Measurements from ENCODE around the gene MYH11.

MYH11 gene

DNA sequence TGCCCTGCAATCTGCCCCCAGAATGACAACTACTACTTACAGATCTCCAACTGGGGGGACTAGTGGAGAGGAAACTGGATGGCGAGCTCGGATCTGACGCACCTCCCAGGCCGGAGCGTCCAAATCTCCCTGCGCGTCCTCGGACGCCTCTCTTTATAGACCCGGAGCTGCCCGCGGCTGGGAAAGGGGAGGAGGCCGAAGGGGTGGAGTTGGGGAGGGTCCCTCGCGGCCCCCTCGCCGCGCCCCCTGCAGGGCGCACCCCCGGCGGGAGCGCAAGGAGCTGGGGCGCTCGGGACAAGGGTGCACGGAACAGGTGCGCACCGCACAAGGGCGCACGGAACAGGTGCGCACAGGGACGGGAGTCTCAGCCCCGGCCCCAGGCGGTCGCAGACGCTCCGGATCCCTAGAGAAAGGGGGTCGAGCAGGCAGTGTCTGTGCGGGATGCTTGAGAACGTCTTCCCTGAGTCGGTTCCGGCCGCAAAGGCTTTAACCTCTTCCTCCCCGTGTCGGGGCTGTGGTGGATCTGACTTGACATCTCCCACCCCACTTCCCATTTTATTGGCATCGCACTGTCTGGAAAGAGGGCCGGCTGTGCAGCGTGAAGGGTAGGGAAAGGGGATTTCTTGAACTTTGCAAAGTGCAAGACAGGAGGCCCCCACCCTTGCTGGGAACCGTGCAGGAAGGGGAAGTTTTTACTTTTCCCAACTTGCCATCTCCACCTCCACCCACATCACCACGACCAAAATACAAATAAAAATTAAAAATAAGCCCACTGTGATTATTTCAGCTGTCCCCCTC lies at the start of gene MYH11:
MYH11 (minus strand) TSS at position 128 of the 798 bp plus-strand sequence. CDS start 18,776 bp downstream, outside the sequence.
- TF ChIP-seq, protein P1, sequence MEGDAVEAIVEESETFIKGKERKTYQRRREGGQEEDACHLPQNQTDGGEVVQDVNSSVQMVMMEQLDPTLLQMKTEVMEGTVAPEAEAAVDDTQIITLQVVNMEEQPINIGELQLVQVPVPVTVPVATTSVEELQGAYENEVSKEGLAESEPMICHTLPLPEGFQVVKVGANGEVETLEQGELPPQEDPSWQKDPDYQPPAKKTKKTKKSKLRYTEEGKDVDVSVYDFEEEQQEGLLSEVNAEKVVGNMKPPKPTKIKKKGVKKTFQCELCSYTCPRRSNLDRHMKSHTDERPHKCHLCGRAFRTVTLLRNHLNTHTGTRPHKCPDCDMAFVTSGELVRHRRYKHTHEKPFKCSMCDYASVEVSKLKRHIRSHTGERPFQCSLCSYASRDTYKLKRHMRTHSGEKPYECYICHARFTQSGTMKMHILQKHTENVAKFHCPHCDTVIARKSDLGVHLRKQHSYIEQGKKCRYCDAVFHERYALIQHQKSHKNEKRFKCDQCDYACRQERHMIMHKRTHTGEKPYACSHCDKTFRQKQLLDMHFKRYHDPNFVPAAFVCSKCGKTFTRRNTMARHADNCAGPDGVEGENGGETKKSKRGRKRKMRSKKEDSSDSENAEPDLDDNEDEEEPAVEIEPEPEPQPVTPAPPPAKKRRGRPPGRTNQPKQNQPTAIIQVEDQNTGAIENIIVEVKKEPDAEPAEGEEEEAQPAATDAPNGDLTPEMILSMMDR (IDR thresholded peaks at IDR 0.05; ENCODE audit: control extremely low read depth, extremely low read depth, low read depth, missing control alignments), result no peak
- peak; percentile 27 for DNase-seq (ENCODE audit: extremely low spot score)
- ChIA-PET POLR2A (no interaction called here), CTCF (no interaction called here)

DNA sequence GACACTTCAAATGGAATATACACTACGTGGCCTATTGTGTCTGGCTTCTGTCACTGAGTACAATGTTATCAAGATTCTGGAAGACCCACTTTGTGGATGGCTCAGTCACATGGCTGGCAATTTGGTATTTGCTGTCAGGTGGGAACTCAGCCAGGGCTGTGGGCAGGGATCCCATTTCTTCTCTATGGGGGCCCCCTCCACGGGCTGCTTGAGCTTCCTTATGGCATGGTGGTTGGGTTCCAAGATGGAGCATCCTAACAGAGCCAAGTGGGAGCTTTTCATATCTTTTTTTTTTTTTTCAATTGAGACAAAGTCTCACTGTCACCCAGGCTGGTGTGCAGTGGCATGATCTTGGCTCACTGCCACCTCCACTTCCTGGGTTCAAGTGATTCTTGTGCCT lies 49.6 kb upstream of the MYH11 start:
- ChIA-PET CTCF (interaction anchor here (1.1 kb wide), 1 partner anchor 19 kb away, joined by 3 read pairs; no protein-coding TSS in a partner anchor), POLR2A (no interaction called here)
- no peak for DNase-seq (ENCODE audit: extremely low spot score)
- TF ChIP-seq, protein P1 (IDR thresholded peaks at IDR 0.05; ENCODE audit: control extremely low read depth, extremely low read depth, low read depth, missing control alignments), result no peak

DNA sequence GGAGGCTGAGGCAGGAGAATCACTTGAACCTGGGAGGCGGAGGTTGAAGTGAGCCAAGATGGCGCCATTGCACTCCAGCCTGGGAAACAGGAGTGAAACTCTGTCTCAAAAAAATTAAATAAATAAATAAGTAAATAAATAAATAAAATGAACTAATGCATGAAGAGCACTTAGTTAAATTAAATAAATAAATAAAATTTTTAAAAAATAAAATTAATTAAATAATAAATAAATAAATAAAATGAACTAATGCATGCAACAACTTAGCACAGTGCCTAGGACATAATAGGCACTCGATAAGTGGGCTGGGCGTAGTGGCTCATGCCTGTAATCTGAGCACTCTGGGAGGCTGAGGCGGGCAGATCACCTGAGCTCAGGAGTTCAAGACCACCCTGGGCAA lies 47.1 kb upstream of the MYH11 start:
- ChIA-PET CTCF (interaction anchor here (2.4 kb wide), 1 partner anchor 13 kb away, joined by 5 read pairs; no protein-coding TSS in a partner anchor), POLR2A (no interaction called here)
- DNase-seq (ENCODE audit: extremely low spot score), result no peak
- TF ChIP-seq, protein P1 (IDR thresholded peaks at IDR 0.05; ENCODE audit: control extremely low read depth, extremely low read depth, low read depth, missing control alignments), result no peak

DNA sequence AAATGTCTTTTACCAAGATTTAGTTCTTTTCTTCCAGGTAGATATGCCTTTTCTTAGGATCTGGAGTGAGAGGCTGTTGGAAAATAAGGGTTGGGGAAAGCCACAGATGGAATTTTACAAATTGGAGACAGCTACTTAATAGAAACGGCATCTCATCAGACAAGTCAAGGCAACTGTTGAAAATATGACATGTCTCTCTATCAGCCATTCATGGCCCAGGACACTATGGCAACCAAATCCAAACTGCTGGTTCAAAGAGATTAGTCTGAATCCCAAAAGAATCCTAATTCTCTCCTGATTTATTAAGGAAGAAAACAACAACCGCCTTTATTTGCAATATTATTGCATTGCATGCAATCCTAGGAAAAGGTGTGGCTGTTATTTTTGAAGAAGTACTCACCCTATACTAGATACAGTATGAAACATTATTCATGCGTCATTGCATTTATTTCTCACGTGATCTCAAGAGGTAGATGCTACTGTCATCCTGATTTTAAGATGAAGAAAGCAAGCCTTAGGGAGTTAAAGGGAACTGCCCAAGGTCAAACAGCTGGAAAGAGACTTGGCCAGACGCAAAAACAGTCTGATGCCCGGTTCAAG lies 44.2 kb upstream of the MYH11 start:
- ChIA-PET POLR2A (no interaction called here), CTCF (interaction anchor here (1.4 kb wide), 1 partner anchor 13 kb away, joined by 3 read pairs; the partner anchor contains the start of gene CEP20)
- TF ChIP-seq, protein P1 (IDR thresholded peaks at IDR 0.05; ENCODE audit: control extremely low read depth, extremely low read depth, low read depth, missing control alignments), result no peak
- no peak for DNase-seq (ENCODE audit: extremely low spot score)

DNA sequence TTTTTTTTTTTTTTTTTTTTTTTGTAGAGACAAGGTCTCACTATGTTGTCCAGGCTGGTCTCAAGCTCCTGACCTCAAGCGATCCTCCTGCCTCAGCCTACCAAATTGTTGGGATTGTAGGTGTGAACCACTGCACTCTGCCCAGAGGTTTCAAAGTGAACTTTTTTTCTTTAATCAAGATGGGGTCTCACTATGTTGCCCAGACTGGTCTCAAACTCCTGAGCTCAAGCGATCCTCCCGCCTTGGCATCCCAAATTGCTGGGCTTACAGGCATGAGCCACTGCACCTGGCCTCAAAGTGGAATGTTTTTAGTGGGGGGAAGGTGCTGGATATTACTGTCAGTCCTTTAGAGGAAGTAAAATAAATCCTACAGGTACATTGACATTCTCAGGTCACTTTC lies 43.5 kb upstream of the MYH11 start:
- ChIA-PET CTCF (interaction anchor here (1.4 kb wide), 1 partner anchor 12 kb away, joined by 3 read pairs; the partner anchor contains the start of gene CEP20), POLR2A (no interaction called here)

DNA sequence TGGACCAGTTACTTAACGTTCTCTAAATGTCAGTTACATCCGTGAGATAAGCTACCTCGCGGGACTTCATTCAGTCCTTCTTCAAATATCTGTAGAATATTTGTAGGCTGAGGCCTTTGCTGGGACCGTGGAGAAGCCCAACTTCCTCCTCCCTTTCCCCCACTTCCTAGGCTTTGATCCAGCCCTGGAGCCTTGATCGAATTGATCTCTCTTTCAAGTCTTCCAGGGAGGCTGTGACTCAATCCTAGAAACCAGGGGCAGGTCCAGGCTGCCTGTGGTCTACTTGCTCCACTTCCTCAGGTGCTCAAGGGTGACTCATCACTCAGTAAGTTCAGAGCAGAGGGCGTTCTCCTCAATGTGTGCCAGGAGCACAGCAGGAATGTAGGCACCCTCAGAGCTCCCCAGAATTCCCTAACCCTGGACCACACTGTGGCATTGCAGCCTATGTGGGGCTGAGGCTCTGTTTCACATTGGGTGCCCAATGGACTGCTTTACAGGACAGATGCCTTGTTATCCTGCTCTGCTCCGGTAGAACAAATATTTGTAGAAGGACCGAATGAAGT lies 42.8 kb upstream of the MYH11 start:
- CTCF ChIA-PET, result interaction anchor here (1.4 kb wide), 1 partner anchor 12 kb away, joined by 3 read pairs; the partner anchor contains the start of gene CEP20
- TF ChIP-seq, protein P1 (IDR thresholded peaks at IDR 0.05; ENCODE audit: control extremely low read depth, extremely low read depth, low read depth, missing control alignments), result no peak
- DNase-seq (ENCODE audit: extremely low spot score), result peak; percentile 54
- POLR2A ChIA-PET, result no interaction called here

More for the DNA sequence above, 43.5 kb upstream of the MYH11 start:
- DNase-seq (ENCODE audit: extremely low spot score), result no peak
- TF ChIP-seq, protein P1 (IDR thresholded peaks at IDR 0.05; ENCODE audit: control extremely low read depth, extremely low read depth, low read depth, missing control alignments), result no peak
